ENCODE measurements around the gene MYO5B.

The MYO5B gene

DNA sequence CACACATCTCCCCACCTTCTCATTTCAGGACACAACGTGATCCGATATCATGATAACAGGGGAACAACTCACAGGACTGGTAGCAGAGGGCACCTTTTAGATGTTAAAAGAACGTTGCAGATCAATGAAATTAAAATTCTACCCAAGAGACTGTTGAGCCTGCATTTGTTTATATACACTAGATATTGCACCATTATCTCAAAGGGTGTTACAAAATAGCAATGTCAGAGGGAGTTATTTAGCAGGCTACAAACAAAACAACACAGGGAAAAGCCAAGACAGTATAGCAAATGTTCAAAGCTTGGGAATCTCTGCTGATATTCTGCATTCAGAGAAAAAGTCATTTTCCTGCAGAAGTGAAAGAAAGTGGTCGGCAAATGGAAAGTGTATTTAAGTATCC is 139.5 kb downstream of the MYO5B start:
- H3K4me3 ChIP-seq (ENCODE audit: low read depth, low read length) = no peak overlapping the region
- no peak for TF ChIP-seq CTCF (IDR thresholded peaks at IDR 0.05; ENCODE audit: low read depth, low read length, missing control alignments)
- DNase-seq (ENCODE audit: low read depth) = no peak

DNA sequence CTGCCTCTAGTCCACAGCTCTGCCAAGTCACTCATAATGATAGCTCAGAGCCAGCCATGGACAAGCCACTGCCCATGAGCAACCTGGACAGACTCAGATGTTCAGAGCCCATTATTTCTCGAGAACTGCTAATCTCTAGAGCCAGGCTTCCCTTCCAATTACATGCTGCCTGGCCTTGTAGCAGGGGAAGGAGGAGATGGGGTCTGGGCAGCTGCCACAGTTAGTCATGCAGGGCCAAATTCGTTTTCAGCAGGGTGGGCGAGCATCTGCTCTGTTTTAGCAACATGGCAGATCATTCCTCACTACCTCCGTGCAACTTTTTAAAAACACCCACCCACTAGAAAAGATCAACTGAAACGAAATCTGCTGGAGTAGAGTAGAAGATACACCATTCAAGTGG is 141.8 kb downstream of the MYO5B start:
- TF ChIP-seq CTCF (IDR thresholded peaks at IDR 0.05; ENCODE audit: low read depth, low read length, missing control alignments) = no peak
- no peak for DNase-seq (ENCODE audit: low read depth)
- no peak overlapping the region for H3K4me3 ChIP-seq (ENCODE audit: low read depth, low read length)

DNA sequence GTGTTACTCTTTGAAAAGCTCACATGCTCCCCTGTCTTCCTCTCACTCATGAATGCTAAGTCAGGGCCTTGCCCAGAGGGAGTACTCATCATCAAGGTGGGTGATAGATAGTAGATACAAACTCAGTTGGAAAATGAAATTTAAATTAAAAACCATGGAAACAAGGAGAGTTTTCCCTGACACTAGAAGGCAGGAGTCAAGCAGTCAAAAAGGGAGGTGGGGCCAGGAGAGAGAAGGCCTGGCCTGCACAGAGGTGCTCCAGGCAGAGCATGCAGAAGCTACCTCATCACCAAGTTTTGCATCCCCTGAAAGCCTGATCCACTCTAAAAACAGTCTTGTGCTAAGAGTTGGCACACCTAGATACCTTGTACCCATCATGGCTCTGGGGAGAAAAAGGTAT is 143.7 kb downstream of the MYO5B start:
- TF ChIP-seq CTCF (IDR thresholded peaks at IDR 0.05; ENCODE audit: low read depth, low read length, missing control alignments) = no peak
- DNase-seq (ENCODE audit: low read depth) = no peak
- no peak overlapping the region for H3K4me3 ChIP-seq (ENCODE audit: low read depth, low read length)

GRCh38 chr18:50045126-50045525 is 149.8 kb downstream of the MYO5B start:
- H3K4me3 ChIP-seq (ENCODE audit: low read depth, low read length) = no peak overlapping the region
- no peak for DNase-seq (ENCODE audit: low read depth)
- no peak for TF ChIP-seq CTCF (IDR thresholded peaks at IDR 0.05; ENCODE audit: low read depth, low read length, missing control alignments)

DNA sequence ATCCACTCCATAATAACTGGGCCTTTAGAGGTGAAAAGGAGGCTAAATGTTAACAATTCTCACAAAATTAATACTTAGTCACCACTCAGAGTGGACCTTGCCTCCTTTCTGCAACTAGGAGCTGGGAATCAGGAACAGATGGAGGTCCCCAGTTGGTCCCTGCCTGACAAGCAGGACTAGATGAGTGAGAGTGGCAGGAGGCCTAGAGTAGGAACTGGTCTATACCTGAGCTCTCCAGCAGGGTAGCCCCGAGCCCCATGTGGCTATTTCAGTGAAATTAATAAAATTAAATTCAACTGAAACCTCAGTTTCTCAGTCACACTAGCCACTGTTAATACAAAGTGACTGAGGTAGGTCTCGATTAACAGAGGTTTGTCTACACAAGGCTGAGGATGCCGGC is 150.5 kb downstream of the MYO5B start:
- no peak for DNase-seq (ENCODE audit: low read depth)
- no peak overlapping the region for H3K4me3 ChIP-seq (ENCODE audit: low read depth, low read length)
- TF ChIP-seq CTCF (IDR thresholded peaks at IDR 0.05; ENCODE audit: low read depth, low read length, missing control alignments) = no peak

- TF ChIP-seq CTCF (IDR thresholded peaks at IDR 0.05; ENCODE audit: low read depth, low read length, missing control alignments) = no peak
- DNase-seq (ENCODE audit: low read depth) = no peak
- H3K4me3 ChIP-seq (ENCODE audit: low read depth, low read length) = no peak overlapping the region
Observed at GRCh38 chr18:50042611-50043010, 152.3 kb downstream of the MYO5B start.

- no peak for TF ChIP-seq CTCF (IDR thresholded peaks at IDR 0.05; ENCODE audit: low read depth, low read length, missing control alignments)
- H3K4me3 ChIP-seq (ENCODE audit: low read depth, low read length) = no peak overlapping the region
- DNase-seq (ENCODE audit: low read depth) = no peak
Observed at GRCh38 chr18:50039746-50040145, 155.2 kb downstream of the MYO5B start.

Data from GM12864 (cell line).